Lower leg skin (tissue), 4 donors: ENCODE data around the gene EMP3. TPM values are rescaled to one million over a fixed set of nuclear protein-coding genes. Genes with fewer than 3 reads are reported as not detected.
A peak's percentile ranks its signal among the peaks of the same experiment; 100 is the strongest.

Experiments used
- DNase-seq, 2 donors: peaks; one replicate each; pipeline ENCODE4 v3.0.0-alpha.2; 2019; ENCODE audit warnings: low spot score in 2 of 2
- H3K4me3 ChIP-seq: fragments of 200-600 bp; sonication (generic); 2 replicates; pipeline ENCODE4 v1.5.1; 2017; ENCODE audit warnings: mild to moderate bottlenecking, low read depth; ENCODE audit not compliant: poor library complexity, severe bottlenecking
- POLR2A ChIP-seq, 2 donors: fragments of 450-650 bp; IDR thresholded peaks; one replicate each; pipeline ENCODE4 v1.6.1; 2016 to 2017; ENCODE audit warnings: antibody characterized with exemption in 2 of 2, mild to moderate bottlenecking in 1 of 2, moderate library complexity in 1 of 2
- WGBS, 2 donors: methylation state at CpG; one replicate each; pipeline ENCODE4 v1.1.5; 2018; 5-methylcytosine and 5-hydroxymethylcytosine counted together
- intact Hi-C: fragments of 100-400 bp; cut with DNase I; formaldehyde crosslinking; loops from one replicate; pipeline ENCODE4 v1.15.0; 2023; ENCODE audit warnings: low total_unique reads
- total RNA-seq, 4 donors: library from RNA; depleted of rRNA; stranded (reverse); fragments of >200 nt; gene quantifications; one replicate each; pipeline ENCODE4 v1.1.0, GENCODE V29; 2016
- TF ChIP-seq, protein P1 (sequence below), 3 donors: fragments of 450-650 bp; IDR thresholded peaks; one replicate each; pipeline ENCODE4 v1.5.1; 2016; ENCODE audit warnings: antibody characterized with exemption in 3 of 3, mild to moderate bottlenecking in 3 of 3, moderate library complexity in 2 of 3

Gene EMP3
- total RNA-seq, 4 donors from 2014 or later = 11.5 to 29.3 (median 14.7) TPM

DNA sequence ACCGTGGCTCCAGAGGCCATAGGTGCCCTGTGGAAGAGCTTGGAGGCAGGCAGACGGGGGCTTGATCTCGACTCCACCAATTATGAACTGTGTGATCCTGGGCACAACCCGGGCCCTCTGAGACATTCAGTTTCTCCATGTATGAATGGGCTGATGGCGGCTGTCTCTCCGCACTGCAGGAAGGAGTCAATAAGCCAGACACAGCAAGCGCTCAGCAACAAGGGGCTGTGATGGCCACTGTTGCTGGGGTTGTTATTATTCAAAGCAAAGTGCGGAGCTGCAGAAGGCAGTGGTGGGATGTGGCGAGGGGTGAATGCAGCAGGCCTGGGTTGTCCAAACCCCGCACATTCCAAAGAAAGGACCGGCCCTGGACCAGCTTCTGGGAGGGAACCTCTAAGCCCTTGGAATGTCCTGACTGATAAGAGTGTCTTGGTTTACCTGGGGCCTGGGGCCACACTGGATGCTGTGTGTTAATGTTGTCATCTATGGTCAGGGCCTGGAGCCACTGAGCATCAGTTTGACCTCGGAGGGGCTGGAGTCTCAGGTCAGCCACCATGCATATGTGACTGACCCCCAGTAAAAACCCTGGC, 30.1 kb downstream of the EMP3 start:
- H3K4me3 ChIP-seq = no peak overlapping the region
- intact Hi-C loops = no loop called here
- WGBS, 2 donors = 88 to 89% methylated on average over 12 of the region's 12 CpGs
- no peak for DNase-seq
- TF ChIP-seq POLR2A (IDR thresholded peaks at IDR 0.05) = no peak
- TF ChIP-seq, protein P1, sequence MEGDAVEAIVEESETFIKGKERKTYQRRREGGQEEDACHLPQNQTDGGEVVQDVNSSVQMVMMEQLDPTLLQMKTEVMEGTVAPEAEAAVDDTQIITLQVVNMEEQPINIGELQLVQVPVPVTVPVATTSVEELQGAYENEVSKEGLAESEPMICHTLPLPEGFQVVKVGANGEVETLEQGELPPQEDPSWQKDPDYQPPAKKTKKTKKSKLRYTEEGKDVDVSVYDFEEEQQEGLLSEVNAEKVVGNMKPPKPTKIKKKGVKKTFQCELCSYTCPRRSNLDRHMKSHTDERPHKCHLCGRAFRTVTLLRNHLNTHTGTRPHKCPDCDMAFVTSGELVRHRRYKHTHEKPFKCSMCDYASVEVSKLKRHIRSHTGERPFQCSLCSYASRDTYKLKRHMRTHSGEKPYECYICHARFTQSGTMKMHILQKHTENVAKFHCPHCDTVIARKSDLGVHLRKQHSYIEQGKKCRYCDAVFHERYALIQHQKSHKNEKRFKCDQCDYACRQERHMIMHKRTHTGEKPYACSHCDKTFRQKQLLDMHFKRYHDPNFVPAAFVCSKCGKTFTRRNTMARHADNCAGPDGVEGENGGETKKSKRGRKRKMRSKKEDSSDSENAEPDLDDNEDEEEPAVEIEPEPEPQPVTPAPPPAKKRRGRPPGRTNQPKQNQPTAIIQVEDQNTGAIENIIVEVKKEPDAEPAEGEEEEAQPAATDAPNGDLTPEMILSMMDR (IDR thresholded peaks at IDR 0.05) = no peak

DNA sequence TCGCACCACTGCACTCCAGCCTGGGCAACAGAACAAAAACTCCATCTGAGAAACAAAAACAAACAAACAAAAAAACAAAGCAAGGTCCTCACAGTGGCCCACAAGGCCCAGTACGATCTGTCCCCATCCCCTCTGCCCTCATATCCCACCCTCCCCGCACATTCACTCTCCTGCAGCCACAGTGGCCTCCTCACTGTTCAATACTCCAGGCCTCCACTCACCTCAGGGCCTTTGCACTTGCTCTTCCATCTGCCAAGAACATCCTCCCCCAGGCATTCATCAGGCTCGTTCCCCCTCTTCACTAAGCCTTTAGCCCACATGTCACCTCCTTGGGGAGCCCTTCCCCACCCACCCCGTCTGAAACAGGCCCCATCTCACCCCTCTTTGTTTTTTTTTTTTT, 33.8 kb downstream of the EMP3 start:
- no peak for DNase-seq
- TF ChIP-seq POLR2A (IDR thresholded peaks at IDR 0.05) = no peak
- TF ChIP-seq, protein P1 (IDR thresholded peaks at IDR 0.05) = no peak
- no peak overlapping the region for H3K4me3 ChIP-seq
- intact Hi-C loops = no loop called here
- 91 to 95% methylated on average over 5 of the region's 5 CpGs for WGBS, 2 donors

DNA sequence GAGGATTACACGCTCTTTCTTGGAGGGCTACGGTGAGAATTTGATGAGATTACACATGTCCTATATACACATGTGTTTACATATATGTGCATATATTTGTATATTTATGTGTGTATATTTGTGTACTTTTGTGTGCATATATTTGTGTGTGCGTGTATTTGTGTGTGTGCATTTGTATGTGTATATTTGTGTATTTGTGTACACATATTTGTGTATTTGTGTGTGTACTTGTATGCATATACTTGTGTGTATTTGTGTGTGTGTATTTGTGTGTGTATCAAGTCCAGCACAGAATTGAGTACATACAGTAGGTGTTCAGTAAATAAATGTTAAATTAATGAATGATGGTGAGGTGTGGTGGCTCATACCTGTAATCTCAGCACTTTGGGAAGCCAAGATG, 36.6 kb downstream of the EMP3 start:
- DNase-seq = no peak
- TF ChIP-seq, protein P1 (IDR thresholded peaks at IDR 0.05) = no peak
- TF ChIP-seq POLR2A (IDR thresholded peaks at IDR 0.05) = no peak
- intact Hi-C loops = no loop called here
- 95 to 99% methylated on average over 3 of the region's 3 CpGs for WGBS, 2 donors
- no peak overlapping the region for H3K4me3 ChIP-seq

DNA sequence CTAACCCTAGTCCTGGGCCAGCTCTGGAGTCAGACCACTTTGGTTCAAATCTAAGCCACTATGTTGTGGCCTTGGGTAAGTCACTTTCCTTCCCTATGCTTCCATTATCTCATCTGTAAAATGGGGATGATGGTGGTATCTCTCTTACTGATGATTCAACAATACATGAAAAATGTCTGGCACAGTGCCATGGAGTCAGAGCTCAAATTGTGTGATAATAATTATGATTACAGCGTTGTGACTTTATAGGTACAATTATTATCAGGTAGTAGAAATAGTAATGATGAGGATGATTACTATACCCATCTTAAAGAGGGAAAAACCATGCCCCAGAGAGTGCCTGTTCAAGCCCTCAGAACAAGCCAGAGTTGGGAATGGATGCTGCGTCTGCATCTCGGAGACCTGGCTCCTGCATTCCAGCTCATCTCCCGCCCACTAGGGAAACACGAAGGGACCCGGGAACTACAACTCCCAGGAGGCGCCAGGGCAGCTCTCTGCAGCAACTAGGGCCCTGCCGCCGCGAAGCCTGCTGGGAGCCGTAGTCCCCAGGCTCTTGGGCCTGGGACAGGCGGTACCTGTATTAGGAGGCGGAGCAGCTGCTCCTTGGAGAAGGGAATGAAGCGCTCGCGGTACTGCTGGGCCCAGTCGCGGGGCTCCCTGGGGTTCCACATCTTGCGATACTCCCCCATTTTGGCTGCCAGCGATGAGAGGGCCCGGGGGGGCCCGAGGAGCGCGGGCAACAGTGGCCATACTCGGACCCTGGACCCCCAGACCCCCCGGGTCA, 37.6 kb downstream of the EMP3 start:
- intact Hi-C loops = no loop called here
- peak overlapping the region; percentile 47 for H3K4me3 ChIP-seq

DNA sequence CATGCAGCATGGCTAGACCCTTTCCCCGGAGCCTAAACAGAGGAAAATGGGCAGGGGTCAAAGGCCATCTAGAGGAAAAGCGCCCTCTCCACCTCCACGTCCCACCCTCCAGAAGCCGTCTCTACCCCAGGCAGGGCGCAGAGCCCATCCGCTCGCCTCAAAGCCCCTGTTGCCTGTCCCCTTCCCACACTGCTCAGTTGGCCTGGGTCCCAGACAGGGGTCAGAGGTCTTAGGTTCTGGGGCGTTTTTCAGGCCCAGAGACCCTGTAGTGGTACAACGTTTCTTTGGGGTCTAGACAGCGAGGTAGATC, 38.1 kb downstream of the EMP3 start:
- intact Hi-C loops = no loop called here
- TF ChIP-seq, protein P1 (IDR thresholded peaks at IDR 0.05) = no peak
- no peak for TF ChIP-seq POLR2A (IDR thresholded peaks at IDR 0.05)
- H3K4me3 ChIP-seq = peak overlapping the region; percentile 47
- peak in 1 of 2 donors; percentile 90 for DNase-seq
- 2 to 5% methylated on average over 10 of the region's 10 CpGs for WGBS, 2 donors

More for the DNA sequence above, 37.6 kb downstream of the EMP3 start:
- peak; percentile 94 to 98 for DNase-seq
- no peak for TF ChIP-seq POLR2A (IDR thresholded peaks at IDR 0.05)
- TF ChIP-seq, protein P1 (IDR thresholded peaks at IDR 0.05) = no peak
- 5 to 6% methylated on average over 11 to 13 of the region's 26 CpGs for WGBS, 2 donors
